Measurements from ENCODE around the gene LZIC. TPM values are rescaled to one million over a fixed set of nuclear protein-coding genes. Genes with fewer than 3 reads are reported as not detected.

Gene LZIC
- total and polyA plus RNA-seq, 2 of the 13 experiments (the other 11 are each of a cell fraction or from before 2014, with no cell fraction given), result 25.2 to 71.8 TPM

- TF ChIP-seq POLR2G (IDR thresholded peaks at IDR 0.05; ENCODE audit: low read depth, low read length) (peak; percentile 97), ZNF160 (CRISPR knock-in tag; IDR thresholded peaks at IDR 0.05) (peak; percentile 75; the same call in 1 of the 2 replicates), PHF21A (CRISPR knock-in tag; IDR thresholded peaks at IDR 0.05) (peak; percentile 68; the same call in 1 of the 2 replicates), ZNF180 (CRISPR knock-in tag; IDR thresholded peaks at IDR 0.05; ENCODE audit: borderline replicate concordance, low read depth) (no peak), RXRB (CRISPR knock-in tag; IDR thresholded peaks at IDR 0.05; ENCODE audit: borderline replicate concordance) (peak; percentile 63), ZFP36L1 (CRISPR knock-in tag; IDR thresholded peaks at IDR 0.05) (0 out of 2 replicates have a peak, but pooled peaks have one; percentile 74), ZNF589 (CRISPR knock-in tag; conservative IDR thresholded peaks at IDR 0.05) (no peak), SNAPC2 (CRISPR knock-in tag; IDR thresholded peaks at IDR 0.05) (no peak), ZNF747 (CRISPR knock-in tag; IDR thresholded peaks at IDR 0.05; ENCODE audit: borderline replicate concordance) (peak; percentile 63; the same call in 1 of the 2 replicates), POGZ (CRISPR knock-in tag; IDR thresholded peaks at IDR 0.05) (peak; percentile 95), KAT8 (CRISPR knock-in tag; IDR thresholded peaks at IDR 0.05) (peak; percentile 98), ZNF431 (CRISPR knock-in tag; IDR thresholded peaks at IDR 0.05; ENCODE audit: borderline replicate concordance, low read depth) (no peak), ZNF572 (CRISPR knock-in tag; IDR thresholded peaks at IDR 0.05) (no peak), RBM39 (IDR thresholded peaks at IDR 0.05; ENCODE audit: low read depth, low read length, poor library complexity, severe bottlenecking) (peak; percentile 95), PHF20 (CRISPR knock-in tag; IDR thresholded peaks at IDR 0.05) (peak; percentile 98), ZNF331 (CRISPR knock-in tag; IDR thresholded peaks at IDR 0.05) (peak; percentile 92), ZNF605 (CRISPR knock-in tag; IDR thresholded peaks at IDR 0.05) (no peak; the same call in 1 of the 2 replicates), AKAP8 (CRISPR knock-in tag; IDR thresholded peaks at IDR 0.05) (no peak), ZNF20 (CRISPR knock-in tag; IDR thresholded peaks at IDR 0.05) (peak; percentile 75; the same call in 1 of the 2 replicates), ZNF143 (CRISPR knock-in tag; IDR thresholded peaks at IDR 0.05) (peak; percentile 27; the same call in 1 of the 2 replicates), FOXO1 (CRISPR knock-in tag; IDR thresholded peaks at IDR 0.05) (peak; percentile 70), SUZ12 (IDR thresholded peaks at IDR 0.05; ENCODE audit: low read depth, low read length) (no peak), ZBTB7A (CRISPR knock-in tag; IDR thresholded peaks at IDR 0.05) (peak; percentile 73), ZSCAN21 (CRISPR knock-in tag; IDR thresholded peaks at IDR 0.05; ENCODE audit: borderline replicate concordance) (peak; percentile 87; the same call in 1 of the 2 replicates), NR2C2 (CRISPR knock-in tag; IDR thresholded peaks at IDR 0.05; ENCODE audit: borderline replicate concordance) (peak; percentile 89), ZNF430 (CRISPR knock-in tag; IDR thresholded peaks at IDR 0.05) (peak; percentile 92; the same call in 1 of the 2 replicates), BCL6 (CRISPR knock-in tag; IDR thresholded peaks at IDR 0.05) (peak; percentile 63), NFRKB (IDR thresholded peaks at IDR 0.05) (no peak), PAWR (CRISPR knock-in tag; IDR thresholded peaks at IDR 0.05; ENCODE audit: borderline replicate concordance) (no peak)
- TF ChIP-seq, protein P1, sequence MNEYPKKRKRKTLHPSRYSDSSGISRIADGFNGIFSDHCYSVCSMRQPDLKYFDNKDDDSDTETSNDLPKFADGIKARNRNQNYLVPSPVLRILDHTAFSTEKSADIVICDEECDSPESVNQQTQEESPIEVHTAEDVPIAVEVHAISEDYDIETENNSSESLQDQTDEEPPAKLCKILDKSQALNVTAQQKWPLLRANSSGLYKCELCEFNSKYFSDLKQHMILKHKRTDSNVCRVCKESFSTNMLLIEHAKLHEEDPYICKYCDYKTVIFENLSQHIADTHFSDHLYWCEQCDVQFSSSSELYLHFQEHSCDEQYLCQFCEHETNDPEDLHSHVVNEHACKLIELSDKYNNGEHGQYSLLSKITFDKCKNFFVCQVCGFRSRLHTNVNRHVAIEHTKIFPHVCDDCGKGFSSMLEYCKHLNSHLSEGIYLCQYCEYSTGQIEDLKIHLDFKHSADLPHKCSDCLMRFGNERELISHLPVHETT (CRISPR knock-in tag; conservative IDR thresholded peaks at IDR 0.05), result peak; percentile 94
- TF ChIP-seq, protein P2, sequence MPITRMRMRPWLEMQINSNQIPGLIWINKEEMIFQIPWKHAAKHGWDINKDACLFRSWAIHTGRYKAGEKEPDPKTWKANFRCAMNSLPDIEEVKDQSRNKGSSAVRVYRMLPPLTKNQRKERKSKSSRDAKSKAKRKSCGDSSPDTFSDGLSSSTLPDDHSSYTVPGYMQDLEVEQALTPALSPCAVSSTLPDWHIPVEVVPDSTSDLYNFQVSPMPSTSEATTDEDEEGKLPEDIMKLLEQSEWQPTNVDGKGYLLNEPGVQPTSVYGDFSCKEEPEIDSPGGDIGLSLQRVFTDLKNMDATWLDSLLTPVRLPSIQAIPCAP (CRISPR knock-in tag; IDR thresholded peaks at IDR 0.05; ENCODE audit: low read depth), result 0 out of 2 replicates have a peak, but pooled peaks have one; percentile 28
Observed at GRCh38 chr1:9942939-9943788, at the start of gene LZIC, which contains the start of gene NMNAT1 (continued).
